Activated B cell treated with CpG ODN at 0.5 μM for 24 hours (primary cell): ENCODE measurements around the gene RNF7. TPM values are rescaled to one million over a fixed set of nuclear protein-coding genes. Genes with fewer than 3 reads are reported as not detected.

Source experiments
- ATAC-seq: fragments of 200-7000 bp; cut with Tn5 transposase; one replicate; pipeline ENCODE4 v1.10.0; 2021; ENCODE audit warnings: low read depth, mild to moderate bottlenecking, moderate library complexity
- CTCF ChIA-PET: fragments of 350-600 bp; sonication (Branson Sonifier 250); formaldehyde crosslinking; loops from one replicate; lab custom pipeline; 2021; ENCODE audit warnings: antibody characterized with exemption; lab: Charles Lee
- POLR2A ChIA-PET: fragments of 350-600 bp; sonication (Branson Sonifier 250); formaldehyde crosslinking; loops from one replicate; lab custom pipeline; 2021; ENCODE audit warnings: antibody characterized with exemption; lab: Charles Lee
- DNase-seq: peaks from one replicate; pipeline ENCODE4 v3.0.0; 2022
- H3K27ac Mint-ChIP-seq: one replicate; pipeline ENCODE4 v1.8.0; 2020; ENCODE audit warnings: mixed read lengths
- H3K27me3 Mint-ChIP-seq: one replicate; pipeline ENCODE4 v1.8.0; 2021; ENCODE audit warnings: mixed read lengths
- H3K36me3 Mint-ChIP-seq: one replicate; pipeline ENCODE4 v1.8.0; 2021; ENCODE audit warnings: low read depth, mixed read lengths
- H3K4me1 Mint-ChIP-seq: one replicate; pipeline ENCODE4 v1.8.0; 2021; ENCODE audit warnings: mixed read lengths
- H3K4me3 Mint-ChIP-seq: one replicate; pipeline ENCODE4 v1.8.0; 2020; ENCODE audit warnings: mild to moderate bottlenecking, mixed read lengths
- H3K9me3 Mint-ChIP-seq: one replicate; pipeline ENCODE4 v1.8.0; 2020; ENCODE audit warnings: mixed read lengths
- CTCF ChIP-seq: fragments of 200-600 bp; IDR thresholded peaks from one replicate; pipeline ENCODE4 v1.8.0; 2022; ENCODE audit warnings: antibody characterized with exemption, mild to moderate bottlenecking
- intact Hi-C: fragments of 100-400 bp; cut with micrococcal nuclease; formaldehyde crosslinking; loops from one replicate; pipeline ENCODE4 v1.15.1; 2024
- total RNA-seq: library from RNA; stranded (reverse); gene quantifications from 2 replicates; pipeline ENCODE4 v1.2.3, GENCODE V29; 2022

RNF7 gene
- total RNA-seq, 1 donor from 2014 or later: 62.1 TPM

DNA sequence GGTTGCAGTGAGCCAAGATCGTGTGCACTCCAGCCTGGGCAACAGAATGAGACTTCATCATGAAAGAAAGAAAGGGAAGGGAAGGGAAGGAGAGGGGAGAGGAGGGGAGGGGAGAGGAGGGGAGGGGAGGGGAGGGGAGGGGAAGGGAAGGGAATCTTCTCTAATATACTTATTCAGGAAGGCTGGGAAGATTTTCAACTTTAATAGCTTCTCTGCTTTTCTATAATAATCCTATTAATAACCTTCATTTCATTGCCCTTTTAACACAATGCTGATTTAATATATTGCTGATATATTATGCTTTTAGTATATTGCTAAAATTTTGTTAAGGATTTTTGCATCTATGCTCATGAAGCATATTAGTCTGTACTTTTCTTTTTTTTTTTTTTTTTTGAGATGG, 23.4 kb upstream of the RNF7 start:
- intact Hi-C loops: no loop called here
- no peak overlapping the region for H3K27ac Mint-ChIP-seq

DNA sequence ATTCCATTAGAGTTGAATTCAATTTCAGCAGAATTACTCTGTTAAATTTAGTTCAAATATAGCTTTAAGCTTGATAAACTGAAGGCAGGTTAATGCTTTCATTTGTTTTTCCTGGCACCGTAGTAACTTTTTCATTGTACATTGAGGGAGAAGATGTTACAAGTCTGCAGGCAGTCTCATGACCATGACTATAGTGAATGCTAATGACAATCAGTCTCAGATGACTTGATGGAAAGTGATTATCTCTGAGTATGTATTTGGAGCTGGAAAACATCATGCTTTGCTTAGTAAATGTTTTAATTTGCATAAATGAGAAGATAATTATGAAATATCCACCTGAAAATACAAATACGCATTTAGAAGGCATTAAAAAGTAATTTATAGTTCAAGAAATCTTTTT, 16.0 kb upstream of the RNF7 start:
- no peaks in the 10 kb centered on the region for H3K4me1 Mint-ChIP-seq
- no peak overlapping the region for H3K4me3 Mint-ChIP-seq
- ChIA-PET POLR2A (no interaction called here), CTCF (no interaction called here)
- no peaks in the 10 kb centered on the region for H3K36me3 Mint-ChIP-seq
- intact Hi-C loops: no loop called here
- no peak overlapping the region for H3K27ac Mint-ChIP-seq
- H3K9me3 Mint-ChIP-seq: no peaks in the 10 kb centered on the region
- H3K27me3 Mint-ChIP-seq: peaks cover 10% of the 10 kb centered on the region
- TF ChIP-seq CTCF: no peak
- no peak for DNase-seq
- no peak for ATAC-seq

More for the DNA sequence above, 23.4 kb upstream of the RNF7 start:
- Mint-ChIP-seq H3K9me3 (peaks cover 3% of the 10 kb centered on the region), H3K36me3 (no peaks in the 10 kb centered on the region), H3K27me3 (peaks cover 2% of the 10 kb centered on the region), H3K4me3 (no peak overlapping the region), H3K4me1 (no peaks in the 10 kb centered on the region)
- POLR2A ChIA-PET: no interaction called here
- CTCF ChIA-PET: no interaction called here
- TF ChIP-seq CTCF: no peak
- DNase-seq: no peak
- ATAC-seq: no peak

- H3K4me3 Mint-ChIP-seq: no peak overlapping the region
- no peaks in the 10 kb centered on the region for H3K9me3 Mint-ChIP-seq
- H3K4me1 Mint-ChIP-seq: no peaks in the 10 kb centered on the region
- H3K27ac Mint-ChIP-seq: no peak overlapping the region
- no peak for ATAC-seq
- peaks cover 10% of the 10 kb centered on the region for H3K27me3 Mint-ChIP-seq
- TF ChIP-seq CTCF: no peak
- H3K36me3 Mint-ChIP-seq: no peaks in the 10 kb centered on the region
- POLR2A ChIA-PET: no interaction called here
- DNase-seq: no peak
- intact Hi-C loops: no loop called here
- CTCF ChIA-PET: no interaction called here
Measured at GRCh38 chr3:141722648-141723047, 15.4 kb upstream of the RNF7 start.

- no peaks in the 10 kb centered on the region for H3K36me3 Mint-ChIP-seq
- DNase-seq (no peak), ATAC-seq (no peak)
- intact Hi-C loops: no loop called here
- H3K4me3 Mint-ChIP-seq: no peak overlapping the region
- peaks cover 14% of the 10 kb centered on the region for H3K27me3 Mint-ChIP-seq
- no peaks in the 10 kb centered on the region for H3K9me3 Mint-ChIP-seq
- TF ChIP-seq CTCF: no peak
- H3K4me1 Mint-ChIP-seq: no peaks in the 10 kb centered on the region
- POLR2A ChIA-PET: no interaction called here
- CTCF ChIA-PET: no interaction called here
- H3K27ac Mint-ChIP-seq: no peak overlapping the region
Measured at GRCh38 chr3:141723255-141723654, 14.8 kb upstream of the RNF7 start.

DNA sequence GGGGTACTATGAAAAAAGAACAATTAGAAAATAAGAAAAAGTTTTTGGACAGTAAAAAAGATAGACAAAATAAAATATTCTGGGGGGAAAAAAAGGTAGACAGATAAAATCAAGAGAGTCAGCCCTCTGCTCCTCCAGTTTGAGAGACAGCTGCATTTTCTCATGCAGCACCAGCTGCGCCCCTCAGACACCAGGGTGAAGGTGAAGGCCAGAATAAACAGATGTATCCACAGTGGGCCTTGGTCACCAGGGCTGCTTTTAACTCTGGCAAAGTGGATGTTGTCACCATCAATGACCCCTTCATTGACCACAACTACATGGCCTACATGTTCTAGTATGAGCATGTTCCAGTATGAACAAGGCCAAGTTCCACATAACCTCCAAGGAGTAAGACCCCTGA, 13.9 kb upstream of the RNF7 start:
- no peak overlapping the region for H3K27ac Mint-ChIP-seq
- CTCF ChIA-PET: no interaction called here
- no peaks in the 10 kb centered on the region for H3K9me3 Mint-ChIP-seq
- no peak for DNase-seq
- ATAC-seq: no peak
- H3K36me3 Mint-ChIP-seq: no peaks in the 10 kb centered on the region
- no peaks in the 10 kb centered on the region for H3K4me1 Mint-ChIP-seq
- intact Hi-C loops: no loop called here
- no peak for TF ChIP-seq CTCF
- H3K27me3 Mint-ChIP-seq: peaks cover 14% of the 10 kb centered on the region
- POLR2A ChIA-PET: no interaction called here
- H3K4me3 Mint-ChIP-seq: no peak overlapping the region
